OCI-LY1 (cell line): ENCODE measurements around the gene PDCD6IP.

Source experiments
- H2AFZ ChIP-seq: fragments of 200-600 bp; sonication (generic), shearing (Covaris generic); 2 replicates; pipeline ENCODE4 v1.6.0; 2014; ENCODE audit warnings: antibody characterized with exemption, mild to moderate bottlenecking, low read length
- H3F3A ChIP-seq: fragments of 200-600 bp; sonication (generic), shearing (Covaris generic); 2 replicates; pipeline ENCODE4 v1.6.0; 2014; ENCODE audit warnings: mild to moderate bottlenecking, antibody characterized with exemption, low read length, moderate library complexity; ENCODE audit not compliant: insufficient read depth
- H3K27ac ChIP-seq: fragments of 200-600 bp; sonication (generic); 2 replicates; pipeline ENCODE4 v1.5.1; 2014; ENCODE audit warnings: low read length, mixed run types, mild to moderate bottlenecking, low read depth; ENCODE audit not compliant: poor library complexity, severe bottlenecking
- H3K27me3 ChIP-seq: fragments of 200-600 bp; sonication (generic); 2 replicates; pipeline ENCODE4 v1.6.0; 2014; ENCODE audit warnings: antibody characterized with exemption, mild to moderate bottlenecking, low read length, moderate library complexity; ENCODE audit not compliant: insufficient read depth
- H3K36me3 ChIP-seq: fragments of 200-600 bp; sonication (generic); 2 replicates; pipeline ENCODE4 v1.6.1; 2014; ENCODE audit warnings: mild to moderate bottlenecking, antibody characterized with exemption, low read length, moderate library complexity, mixed read lengths; ENCODE audit not compliant: insufficient read depth
- H3K4me1 ChIP-seq: fragments of 200-600 bp; sonication (generic); 2 replicates; pipeline ENCODE4 v1.5.1; 2014; ENCODE audit warnings: mild to moderate bottlenecking, low read length, moderate library complexity; ENCODE audit not compliant: insufficient read depth, severe bottlenecking
- H3K4me2 ChIP-seq: fragments of 200-600 bp; sonication (generic), shearing (Covaris generic); 2 replicates; pipeline ENCODE4 v1.6.1; 2014; ENCODE audit warnings: low read length
- H3K4me3 ChIP-seq: fragments of 200-600 bp; sonication (generic); 2 replicates; pipeline ENCODE4 v1.5.1; 2014; ENCODE audit warnings: low read length, low read depth, mild to moderate bottlenecking, mixed read lengths; ENCODE audit not compliant: poor library complexity, severe bottlenecking
- H3K79me2 ChIP-seq: fragments of 200-600 bp; shearing (Covaris generic); 2 replicates; pipeline ENCODE4 v1.6.1; 2016; ENCODE audit warnings: mixed run types, low read length, mixed read lengths; ENCODE audit not compliant: insufficient read depth
- H3K9ac ChIP-seq: fragments of 200-600 bp; sonication (generic), shearing (Covaris generic); 2 replicates; pipeline ENCODE4 v1.6.1; 2014; ENCODE audit warnings: mild to moderate bottlenecking, low read length, mixed read lengths
- H3K9me2 ChIP-seq: fragments of 200-600 bp; sonication (generic), shearing (Covaris generic); 2 replicates; pipeline ENCODE4 v1.6.1; 2014; ENCODE audit warnings: low read depth, mild to moderate bottlenecking, low read length, mixed read lengths
- H3K9me3 ChIP-seq: fragments of 200-600 bp; shearing (Covaris generic); 2 replicates; pipeline ENCODE4 v1.6.1; 2014; ENCODE audit warnings: low read length, mixed read lengths
- H4K20me1 ChIP-seq: fragments of 200-600 bp; sonication (generic), shearing (Covaris generic); 2 replicates; pipeline ENCODE4 v1.6.0; 2016; ENCODE audit warnings: mild to moderate bottlenecking, low read length; ENCODE audit not compliant: insufficient read depth
- EZH2 ChIP-seq: fragments of 200-600 bp; sonication (generic), shearing (Covaris generic); IDR thresholded peaks from 2 replicates; pipeline ENCODE4 v1.8.0; 2017; ENCODE audit warnings: borderline replicate concordance, mixed run types, mild to moderate bottlenecking, antibody characterized with exemption, low read length, moderate library complexity, mixed read lengths
- TF ChIP-seq, protein P1 (sequence below): fragments of 200-600 bp; sonication (generic), shearing (Covaris generic); IDR thresholded peaks from 2 replicates; pipeline ENCODE4 v1.5.1; 2017; ENCODE audit warnings: mild to moderate bottlenecking, antibody characterized with exemption, low read length, moderate library complexity, mixed read lengths

Gene PDCD6IP

GRCh38 chr3:33858131-33858530 lies 59.7 kb downstream of the PDCD6IP start:
- H3K4me2 ChIP-seq: no peak overlapping the region
- H3K9me2 ChIP-seq: no peaks in the 10 kb centered on the region
- TF ChIP-seq, protein P1, sequence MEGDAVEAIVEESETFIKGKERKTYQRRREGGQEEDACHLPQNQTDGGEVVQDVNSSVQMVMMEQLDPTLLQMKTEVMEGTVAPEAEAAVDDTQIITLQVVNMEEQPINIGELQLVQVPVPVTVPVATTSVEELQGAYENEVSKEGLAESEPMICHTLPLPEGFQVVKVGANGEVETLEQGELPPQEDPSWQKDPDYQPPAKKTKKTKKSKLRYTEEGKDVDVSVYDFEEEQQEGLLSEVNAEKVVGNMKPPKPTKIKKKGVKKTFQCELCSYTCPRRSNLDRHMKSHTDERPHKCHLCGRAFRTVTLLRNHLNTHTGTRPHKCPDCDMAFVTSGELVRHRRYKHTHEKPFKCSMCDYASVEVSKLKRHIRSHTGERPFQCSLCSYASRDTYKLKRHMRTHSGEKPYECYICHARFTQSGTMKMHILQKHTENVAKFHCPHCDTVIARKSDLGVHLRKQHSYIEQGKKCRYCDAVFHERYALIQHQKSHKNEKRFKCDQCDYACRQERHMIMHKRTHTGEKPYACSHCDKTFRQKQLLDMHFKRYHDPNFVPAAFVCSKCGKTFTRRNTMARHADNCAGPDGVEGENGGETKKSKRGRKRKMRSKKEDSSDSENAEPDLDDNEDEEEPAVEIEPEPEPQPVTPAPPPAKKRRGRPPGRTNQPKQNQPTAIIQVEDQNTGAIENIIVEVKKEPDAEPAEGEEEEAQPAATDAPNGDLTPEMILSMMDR: no peak
- no peak for TF ChIP-seq EZH2
- H3F3A ChIP-seq: no peaks in the 10 kb centered on the region
- no peak overlapping the region for H3K27ac ChIP-seq
- no peak overlapping the region for H2AFZ ChIP-seq
- H3K36me3 ChIP-seq: peaks cover 51% of the 10 kb centered on the region
- H4K20me1 ChIP-seq: no peaks in the 10 kb centered on the region
- H3K4me3 ChIP-seq: no peak overlapping the region
- no peaks in the 10 kb centered on the region for H3K79me2 ChIP-seq
- no peak overlapping the region for H3K9ac ChIP-seq
- H3K27me3 ChIP-seq: no peaks in the 10 kb centered on the region
- H3K9me3 ChIP-seq: no peaks in the 10 kb centered on the region
- H3K4me1 ChIP-seq: no peaks in the 10 kb centered on the region

- TF ChIP-seq, protein P1: no peak
- TF ChIP-seq EZH2: no peak
- no peaks in the 10 kb centered on the region for H3F3A ChIP-seq
- H4K20me1 ChIP-seq: no peaks in the 10 kb centered on the region
- no peak overlapping the region for H3K4me3 ChIP-seq
- no peak overlapping the region for H2AFZ ChIP-seq
- H3K36me3 ChIP-seq: peaks cover 58% of the 10 kb centered on the region
- H3K27ac ChIP-seq: no peak overlapping the region
- H3K27me3 ChIP-seq: no peaks in the 10 kb centered on the region
- H3K79me2 ChIP-seq: no peaks in the 10 kb centered on the region
- no peaks in the 10 kb centered on the region for H3K9me2 ChIP-seq
- H3K9me3 ChIP-seq: no peaks in the 10 kb centered on the region
- H3K9ac ChIP-seq: no peak overlapping the region
- H3K4me1 ChIP-seq: no peaks in the 10 kb centered on the region
- H3K4me2 ChIP-seq: no peak overlapping the region
Measured at GRCh38 chr3:33860373-33861050, 62.1 kb downstream of the PDCD6IP start.

GRCh38 chr3:33865133-33865532 lies 66.7 kb downstream of the PDCD6IP start:
- no peaks in the 10 kb centered on the region for H3K79me2 ChIP-seq
- H3F3A ChIP-seq: no peaks in the 10 kb centered on the region
- H2AFZ ChIP-seq: no peak overlapping the region
- H3K27me3 ChIP-seq: no peaks in the 10 kb centered on the region
- H3K27ac ChIP-seq: no peak overlapping the region
- H3K4me2 ChIP-seq: no peak overlapping the region
- H3K9me2 ChIP-seq: no peaks in the 10 kb centered on the region
- no peak overlapping the region for H3K9ac ChIP-seq
- no peaks in the 10 kb centered on the region for H3K9me3 ChIP-seq
- H3K36me3 ChIP-seq: peaks cover 55% of the 10 kb centered on the region
- TF ChIP-seq EZH2: no peak
- TF ChIP-seq, protein P1: no peak
- H3K4me1 ChIP-seq: no peaks in the 10 kb centered on the region
- no peak overlapping the region for H3K4me3 ChIP-seq
- H4K20me1 ChIP-seq: no peaks in the 10 kb centered on the region
